ENCODE measurements around the gene PALLD.

The PALLD gene

DNA sequence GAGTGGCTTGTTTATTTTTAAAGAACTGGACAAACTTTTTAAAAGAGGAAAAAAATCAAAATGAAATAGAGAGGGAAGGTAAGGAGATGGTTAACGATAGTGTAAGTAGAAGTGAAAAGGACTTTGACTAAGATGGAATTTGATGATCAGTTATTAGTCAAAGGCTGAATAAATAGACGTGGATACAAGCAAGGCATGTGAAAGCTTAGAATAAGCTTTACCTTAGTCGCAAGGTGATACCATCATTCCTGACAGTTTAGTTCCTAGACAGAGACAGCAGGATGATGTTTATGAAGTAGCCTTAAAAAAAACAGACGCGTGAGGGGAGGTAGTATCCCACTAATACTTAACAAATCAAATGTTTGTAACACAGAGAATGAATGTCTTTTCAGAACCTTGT lies 97.3 kb downstream of the PALLD start:
- no peak for DNase-seq

- no peak for DNase-seq
These were observed 101.3 kb downstream of the PALLD start for GRCh38 chr4:168598191-168598590.

DNA sequence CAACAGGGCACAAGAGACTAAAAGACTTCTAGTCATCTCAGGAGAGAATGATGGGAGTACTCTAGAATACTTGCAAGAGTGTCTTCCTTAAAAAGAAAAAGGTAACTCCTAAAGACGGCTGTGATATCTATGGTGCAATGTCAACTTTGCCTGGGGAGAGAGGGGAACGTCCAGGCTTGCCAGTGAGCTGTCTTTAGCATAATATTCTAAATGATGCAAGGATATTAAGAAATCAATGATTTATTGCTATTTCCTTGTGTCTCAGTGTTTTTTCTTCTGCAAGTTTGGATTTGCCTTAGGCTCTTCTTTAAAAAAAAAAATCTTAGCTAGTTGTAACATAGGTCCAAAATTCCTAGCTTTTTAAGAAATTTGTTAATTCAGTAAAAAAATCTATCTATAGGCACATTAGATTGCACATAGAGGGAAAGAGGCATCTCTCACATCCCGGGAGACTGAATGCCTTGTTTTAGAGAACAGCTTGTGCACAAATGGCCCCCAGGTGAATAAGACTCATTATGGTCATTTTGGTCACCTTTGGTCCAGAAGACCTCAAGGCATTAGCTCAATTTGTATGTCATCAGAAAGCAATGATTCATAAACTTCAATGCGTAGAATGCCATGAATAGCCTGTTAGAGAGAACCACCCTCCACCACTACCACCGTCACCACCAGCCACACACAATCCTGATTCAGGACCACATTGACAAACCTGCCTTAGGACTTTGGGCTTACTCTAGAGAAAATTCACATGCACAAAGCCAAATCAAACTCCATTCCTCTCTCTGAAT lies 104.1 kb downstream of the PALLD start:
- DNase-seq, result no peak

DNA sequence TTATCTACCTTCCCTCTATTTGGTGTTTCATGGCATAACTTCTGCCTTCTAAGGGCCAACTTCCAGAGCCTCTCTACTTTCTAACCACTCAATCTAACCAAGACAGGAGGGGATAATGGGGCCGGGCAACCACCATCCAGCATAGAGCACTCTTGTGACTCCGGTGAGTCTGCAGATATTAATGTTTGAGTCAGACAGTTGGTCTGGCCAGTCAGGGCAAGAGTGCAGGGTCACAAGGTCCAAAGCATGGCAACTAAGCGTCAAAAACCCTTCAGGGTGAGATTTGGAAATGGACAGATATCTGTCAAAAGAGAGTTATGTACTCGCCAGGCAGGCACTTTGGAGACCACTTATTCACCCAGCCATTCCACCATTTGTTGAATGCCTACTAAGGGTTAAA lies 105.0 kb downstream of the PALLD start:
- DNase-seq, result no peak

GRCh38 chr4:168604496-168605373 lies 107.9 kb downstream of the PALLD start:
- DNase-seq, result no peak

- no peak for DNase-seq
These were observed 108.6 kb downstream of the PALLD start for GRCh38 chr4:168605411-168605810.

DNA sequence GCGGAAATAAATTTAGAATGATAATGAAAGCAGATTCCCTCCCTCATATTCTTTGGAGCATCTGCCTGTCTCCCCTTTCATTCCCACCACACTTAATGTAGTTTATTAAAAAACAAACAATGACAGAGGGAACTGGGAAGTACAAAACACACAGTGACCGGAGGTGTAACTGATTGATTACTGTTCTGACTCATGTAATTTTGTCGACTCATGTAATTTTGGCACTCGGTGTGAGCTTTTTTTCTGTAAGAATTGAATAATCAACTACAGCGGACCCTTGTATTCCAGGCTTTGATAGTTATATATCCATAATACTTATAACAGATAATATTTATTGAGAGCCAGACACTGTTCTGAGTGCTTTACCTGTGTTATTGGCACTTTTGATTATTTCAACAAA lies 110.4 kb downstream of the PALLD start:
- no peak for DNase-seq

DNA sequence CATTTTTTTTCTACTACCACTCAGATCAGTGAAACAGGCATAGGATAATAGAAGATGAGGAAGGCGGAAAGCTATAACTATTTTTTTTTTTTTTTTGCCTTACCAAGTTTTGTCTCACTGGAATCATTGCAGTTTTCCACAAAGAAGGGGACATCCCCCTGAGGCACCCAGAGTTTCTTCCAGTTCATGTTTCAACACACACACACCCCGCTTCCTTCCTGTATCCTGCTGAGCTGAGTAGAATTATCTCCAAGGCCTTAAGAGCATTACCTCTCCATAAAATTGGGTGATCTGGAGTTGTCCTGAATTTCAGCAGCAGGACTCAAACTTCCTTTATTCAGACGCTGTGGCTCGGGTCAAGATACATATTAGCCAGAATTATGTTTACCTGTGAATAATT lies 111.9 kb downstream of the PALLD start:
- DNase-seq, result no peak

- no peak for DNase-seq
These were observed 112.5 kb downstream of the PALLD start for GRCh38 chr4:168609369-168609768.

DNA sequence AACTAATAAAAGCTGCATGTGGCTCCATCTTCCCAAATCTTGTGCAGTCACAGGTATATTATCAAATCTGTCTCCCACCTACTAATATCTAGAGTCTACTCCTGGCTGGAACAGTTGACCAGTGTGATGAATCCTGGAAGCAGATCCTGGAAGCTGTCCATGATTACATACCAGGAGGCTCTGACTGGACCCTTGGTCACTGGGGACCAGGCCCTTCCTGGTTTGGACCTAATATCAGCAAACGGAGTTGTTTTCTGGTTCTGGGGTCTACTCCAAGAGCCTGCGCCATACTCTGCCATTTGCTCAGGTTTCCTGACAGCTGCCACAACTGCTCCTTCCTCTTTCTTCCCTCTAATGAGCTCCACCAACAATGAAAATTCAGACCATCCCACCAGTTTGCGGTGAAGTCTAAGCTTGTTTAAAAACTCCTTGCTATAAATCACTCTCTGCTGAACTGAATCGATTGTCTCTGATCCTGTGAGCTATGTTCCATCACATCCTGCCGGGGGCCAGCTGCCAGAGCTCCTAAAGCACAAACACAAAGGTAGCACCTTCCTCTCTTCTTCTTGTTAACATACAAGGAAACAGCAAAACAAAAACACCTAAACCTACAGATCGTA lies 114.2 kb downstream of the PALLD start:
- DNase-seq, result no peak

DNA sequence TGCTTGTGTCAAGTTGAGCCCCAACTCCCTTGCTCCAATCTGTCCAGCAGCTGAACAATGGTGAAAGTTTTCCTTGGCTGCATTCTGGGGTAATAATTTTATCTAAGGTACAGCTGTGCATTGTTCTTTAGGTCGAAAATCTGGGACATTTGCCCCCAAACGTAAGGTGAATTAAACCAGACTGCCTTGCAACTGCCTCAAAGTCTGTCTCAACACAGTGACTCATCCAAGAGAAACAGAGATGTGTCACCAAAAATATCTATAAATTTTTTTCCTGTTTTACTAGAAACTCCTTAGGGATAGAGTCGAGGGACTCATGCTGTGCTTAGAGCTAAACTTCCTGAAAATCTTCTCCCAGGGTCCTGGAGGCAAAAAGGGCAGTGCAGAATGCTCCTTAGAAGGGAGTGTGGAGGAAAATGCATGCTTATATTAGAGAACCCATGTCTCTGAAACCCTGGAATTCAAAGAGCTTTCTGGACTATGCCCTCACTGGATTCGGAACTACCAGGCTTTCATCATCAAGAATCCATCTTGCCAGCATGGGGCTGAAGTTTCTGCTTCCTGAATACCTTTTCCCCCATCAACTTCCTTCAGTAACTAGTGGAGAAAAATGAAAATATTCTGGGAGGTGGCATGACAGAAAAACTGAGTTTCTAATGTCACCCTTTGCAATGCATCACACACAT lies 115.7 kb downstream of the PALLD start:
- no peak for DNase-seq

GRCh38 chr4:168613869-168614268 lies 117.0 kb downstream of the PALLD start:
- DNase-seq, result no peak

DNA sequence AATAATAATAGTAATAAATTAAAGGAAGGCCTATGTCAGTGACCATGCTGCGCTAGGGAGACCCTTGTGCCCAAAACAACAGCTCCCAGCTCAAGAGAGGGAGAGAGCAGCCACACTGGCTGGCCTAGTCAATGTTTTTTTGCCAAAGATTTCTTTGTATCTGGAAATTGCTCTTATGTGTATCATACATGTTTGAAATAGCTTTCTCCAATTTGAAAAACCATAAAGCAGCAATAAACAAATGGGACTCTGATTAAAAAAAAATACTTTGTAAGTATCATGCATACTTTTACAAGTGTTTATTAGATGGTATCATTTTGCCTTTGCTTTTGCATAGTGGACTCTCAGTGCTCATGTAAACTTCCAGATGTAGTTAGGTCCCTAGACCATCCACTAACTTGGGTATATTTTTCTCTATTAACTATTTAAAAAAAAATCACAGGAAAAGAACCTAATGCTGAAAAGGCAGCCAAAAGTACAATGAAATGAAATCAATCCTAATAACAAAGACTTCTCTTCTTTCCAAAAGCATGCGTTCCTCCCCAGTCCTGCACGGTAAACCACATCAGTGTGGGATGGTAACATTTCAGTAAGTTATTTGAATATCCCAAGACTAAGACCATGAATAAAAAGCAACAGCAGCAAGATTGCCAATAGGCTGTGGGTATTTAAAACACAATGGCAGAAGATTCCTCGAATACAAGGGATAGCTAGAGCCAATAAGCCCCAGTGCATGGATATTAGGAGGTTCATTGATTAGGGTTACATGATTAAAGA lies 117.6 kb downstream of the PALLD start:
- DNase-seq, result no peak

GRCh38 chr4:168615294-168616065 lies 118.6 kb downstream of the PALLD start:
- no peak for DNase-seq

- no peak for DNase-seq
These were observed 121.9 kb downstream of the PALLD start for GRCh38 chr4:168618577-168619265.

DNA sequence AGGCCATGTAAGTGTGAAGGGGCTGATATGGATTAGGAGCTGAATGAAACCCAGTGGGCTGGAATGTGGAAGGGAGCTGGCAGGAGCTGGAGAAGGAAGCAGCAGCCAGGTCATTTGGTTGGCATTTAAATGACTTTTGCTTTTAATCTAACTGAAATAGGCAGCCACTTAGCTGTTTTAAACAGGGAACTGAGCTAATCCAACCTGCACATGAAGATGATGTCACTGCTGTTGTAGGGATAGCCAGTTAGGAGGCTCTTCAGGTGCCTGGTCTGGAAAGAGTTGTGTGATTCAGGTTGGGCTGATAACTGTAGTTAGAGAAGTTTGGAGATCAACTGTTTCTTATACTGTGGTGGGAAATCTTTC lies 122.4 kb downstream of the PALLD start:
- no peak for DNase-seq

DNA sequence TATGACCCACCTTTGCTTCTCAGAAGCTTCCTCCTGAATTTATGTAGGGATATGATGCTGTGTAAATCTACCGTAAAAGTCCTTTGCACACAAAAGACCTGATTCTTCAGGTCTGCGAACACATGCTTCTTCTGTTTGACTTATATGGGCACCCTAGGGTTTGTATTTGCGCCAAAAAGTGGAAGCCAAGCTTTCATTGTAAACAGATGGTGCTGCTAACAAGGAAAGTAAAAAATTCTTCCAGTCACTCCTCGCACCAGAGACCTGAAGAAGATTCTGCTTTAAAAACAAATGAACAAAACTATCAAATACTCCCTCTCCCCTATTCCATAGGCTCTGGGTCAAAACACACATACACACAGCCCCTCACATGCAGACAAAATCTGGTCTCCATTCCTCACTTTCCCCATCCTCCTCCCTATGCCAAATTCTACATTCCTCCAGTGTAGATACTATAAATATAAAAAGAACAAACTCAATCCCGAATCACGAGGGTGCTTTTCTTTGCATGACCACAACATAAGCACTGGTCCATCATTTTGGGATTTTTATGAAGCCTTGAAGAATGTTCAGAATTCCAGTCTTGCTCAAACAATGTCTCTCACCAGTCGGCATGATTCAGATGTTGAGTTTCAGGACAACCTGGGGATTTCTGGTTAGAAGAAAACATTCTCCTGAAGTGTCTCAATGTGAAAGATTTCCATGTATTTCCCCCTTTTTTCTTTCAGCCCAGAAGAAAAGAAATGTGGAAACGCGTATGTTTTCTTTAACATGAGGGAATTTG lies 125.1 kb downstream of the PALLD start:
- DNase-seq, result no peak

DNA sequence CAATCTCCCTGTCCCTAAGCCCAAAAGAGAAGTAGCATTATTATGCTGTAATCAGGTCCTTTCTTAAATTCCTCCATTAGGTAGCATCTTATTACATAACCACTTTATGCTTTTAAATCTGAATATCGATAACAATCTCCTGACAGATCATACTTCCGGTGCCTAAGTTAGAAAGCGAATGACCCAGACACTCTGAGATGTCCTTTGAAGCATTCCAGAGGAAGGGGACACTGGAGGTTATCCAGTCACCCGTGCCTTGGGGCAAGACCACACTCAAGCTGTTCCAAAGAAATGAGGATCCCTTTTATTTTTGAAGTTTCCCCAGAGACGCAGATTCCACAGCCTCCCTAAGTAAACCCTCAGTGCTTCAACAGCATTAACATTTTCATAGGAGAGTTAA lies 125.7 kb downstream of the PALLD start:
- no peak for DNase-seq

GRCh38 chr4:168623011-168623410 lies 126.2 kb downstream of the PALLD start:
- DNase-seq, result no peak

- no peak for DNase-seq
These were observed 126.6 kb downstream of the PALLD start for GRCh38 chr4:168623484-168623883.

Data from stimulated activated naive CD4-positive, alpha-beta T cell (primary cell).